ENCODE measurements around the gene SIRPB2. TPM values are rescaled to one million over a fixed set of nuclear protein-coding genes. Genes with fewer than 3 reads are reported as not detected.

SIRPB2 gene
- polyA plus RNA-seq, 1 donor from 2014 or later, result 0.15 TPM

- no peak overlapping the region for H3K4me3 Mint-ChIP-seq
- peaks cover 1% of the 10 kb centered on the region for H3K36me3 Mint-ChIP-seq
- H3K27me3 Mint-ChIP-seq, result no peaks in the 10 kb centered on the region
- H3K4me1 Mint-ChIP-seq, result peaks cover 18 to 35% (median 29%) of the 10 kb centered on the region in 3 donors
- peak overlapping the region in 2 of 3 donors; percentile 46 to 61 for H3K27ac Mint-ChIP-seq
- H3K9me3 Mint-ChIP-seq, result no peaks in the 10 kb centered on the region
These were observed 20.0 kb downstream of the SIRPB2 start for GRCh38 chr20:1471242-1471641.

GRCh38 chr20:1469925-1470571 is 21.2 kb downstream of the SIRPB2 start:
- Mint-ChIP-seq H3K4me3 (peak overlapping the region in 1 of 4 donors; percentile 24), H3K27ac (peak overlapping the region in 1 of 3 donors; percentile 49), H3K27me3 (no peaks in the 10 kb centered on the region), H3K4me1 (peaks cover 27 to 45% (median 37%) of the 10 kb centered on the region in 3 donors), H3K36me3 (peaks cover 1% of the 10 kb centered on the region), H3K9me3 (no peaks in the 10 kb centered on the region)

- Mint-ChIP-seq H3K9me3 (no peaks in the 10 kb centered on the region), H3K36me3 (peaks cover 1% of the 10 kb centered on the region), H3K4me1 (peaks cover 32 to 51% (median 41%) of the 10 kb centered on the region in 3 donors), H3K27me3 (no peaks in the 10 kb centered on the region), H3K27ac (peak overlapping the region in 1 of 3 donors; percentile 92), H3K4me3 (peak overlapping the region in 1 of 4 donors; percentile 88)
These were observed 21.8 kb downstream of the SIRPB2 start for GRCh38 chr20:1469306-1469905.

DNA sequence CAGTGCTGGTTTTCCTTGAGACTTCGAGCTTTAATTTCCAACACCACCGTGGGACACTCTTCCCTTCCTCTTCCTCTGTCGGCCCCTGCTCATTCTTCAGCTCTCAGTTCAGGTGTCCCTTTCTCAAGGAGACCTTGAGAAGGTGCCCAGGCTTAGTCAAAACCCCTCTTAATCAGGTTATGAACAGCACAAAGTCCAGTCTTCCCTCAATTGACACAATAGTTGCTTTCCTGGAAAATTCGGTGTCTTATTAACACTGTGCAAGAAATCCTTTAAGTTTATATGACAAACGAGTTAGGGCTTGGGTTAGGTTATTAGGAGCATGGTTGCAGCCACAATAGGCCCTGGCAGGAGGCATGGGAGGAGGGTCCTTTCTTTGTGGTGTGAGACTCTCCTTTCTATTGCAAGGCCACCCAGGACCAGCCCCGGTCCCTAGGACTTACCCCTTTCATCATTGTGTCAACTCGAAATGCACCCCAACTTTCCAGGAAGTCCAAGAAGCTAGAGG is 23.0 kb downstream of the SIRPB2 start:
- Mint-ChIP-seq H3K4me3 (peak overlapping the region in 3 of 4 donors; percentile 88 to 94 (median 91)), H3K27ac (peak overlapping the region; percentile 92 to 99 (median 92)), H3K27me3 (no peaks in the 10 kb centered on the region), H3K36me3 (peaks cover 2% of the 10 kb centered on the region), H3K4me1 (peaks cover 35 to 59% (median 49%) of the 10 kb centered on the region in 3 donors), H3K9me3 (no peaks in the 10 kb centered on the region)

DNA sequence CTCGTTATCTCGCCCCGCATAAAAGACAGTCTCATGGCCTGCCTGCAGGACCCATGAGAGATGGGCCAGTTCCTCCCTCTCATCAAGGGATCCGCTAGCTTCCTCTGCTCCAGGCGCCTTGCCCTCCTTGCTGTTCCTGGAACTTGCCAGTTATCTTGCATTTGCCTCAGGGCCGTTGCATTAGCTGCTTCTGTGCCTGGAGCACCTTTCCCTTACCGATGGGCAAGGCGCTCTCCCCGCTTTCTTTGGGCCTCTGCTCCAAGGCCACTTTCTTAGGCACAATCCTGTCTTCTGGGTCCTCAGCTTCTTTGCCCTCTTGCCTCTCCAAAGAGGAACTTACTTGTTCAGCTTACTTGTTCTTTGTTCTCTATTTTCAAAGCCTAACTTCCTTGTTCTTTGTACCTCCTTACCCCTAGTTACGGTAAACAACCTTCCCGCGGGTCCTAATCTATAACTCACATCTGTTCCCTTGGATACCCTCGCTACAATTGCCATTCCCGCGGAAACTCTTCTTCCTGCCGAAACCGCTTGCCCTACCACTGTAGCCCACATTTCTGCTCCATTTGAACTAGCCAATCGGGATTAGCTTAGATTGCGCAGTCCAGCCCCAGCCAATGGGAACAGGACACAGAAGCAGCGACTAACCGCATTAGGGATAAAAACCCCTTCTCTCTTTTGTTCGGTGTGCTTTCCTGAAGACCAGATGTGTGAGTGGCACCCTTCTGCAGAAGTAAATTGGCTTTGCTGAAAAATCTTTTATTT is 23.7 kb downstream of the SIRPB2 start:
- H3K4me3 Mint-ChIP-seq, result peak overlapping the region; percentile 88 to 94 (median 90)
- peak overlapping the region; percentile 92 to 99 (median 92) for H3K27ac Mint-ChIP-seq
- peaks cover 5% of the 10 kb centered on the region for H3K36me3 Mint-ChIP-seq
- peaks cover 34 to 56% (median 49%) of the 10 kb centered on the region in 3 donors for H3K4me1 Mint-ChIP-seq
- no peaks in the 10 kb centered on the region for H3K27me3 Mint-ChIP-seq
- H3K9me3 Mint-ChIP-seq, result no peaks in the 10 kb centered on the region

- H3K36me3 Mint-ChIP-seq, result peaks cover 5% of the 10 kb centered on the region
- no peaks in the 10 kb centered on the region for H3K27me3 Mint-ChIP-seq
- H3K4me1 Mint-ChIP-seq, result peaks cover 34 to 57% (median 48%) of the 10 kb centered on the region in 3 donors
- H3K9me3 Mint-ChIP-seq, result no peaks in the 10 kb centered on the region
- peak overlapping the region; percentile 88 to 94 (median 90) for H3K4me3 Mint-ChIP-seq
- peak overlapping the region; percentile 92 to 99 (median 92) for H3K27ac Mint-ChIP-seq
These were observed 24.2 kb downstream of the SIRPB2 start for GRCh38 chr20:1467082-1467354.

GRCh38 chr20:1466211-1467081 is 24.8 kb downstream of the SIRPB2 start, which contains the start of gene NSFL1C:
Gene NSFL1C, minus strand, starts transcription at chr20:1466849. Its CDS starts 25 bp downstream, at chr20:1466824.
- Mint-ChIP-seq H3K4me1 (peaks cover 34 to 55% (median 46%) of the 10 kb centered on the region in 3 donors), H3K36me3 (peaks cover 5% of the 10 kb centered on the region), H3K27me3 (no peaks in the 10 kb centered on the region), H3K9me3 (no peaks in the 10 kb centered on the region), H3K27ac (peak within 1 kb of the TSS; percentile 92 to 99 (median 92)), H3K4me3 (peak within 1 kb of the TSS; percentile 88 to 94 (median 90))

- no peaks in the 10 kb centered on the region for H3K9me3 Mint-ChIP-seq
- H3K27me3 Mint-ChIP-seq, result no peaks in the 10 kb centered on the region
- peaks cover 5% of the 10 kb centered on the region for H3K36me3 Mint-ChIP-seq
- peaks cover 34 to 57% (median 47%) of the 10 kb centered on the region in 3 donors for H3K4me1 Mint-ChIP-seq
- H3K4me3 Mint-ChIP-seq, result peak overlapping the region; percentile 88 to 94 (median 90)
- H3K27ac Mint-ChIP-seq, result peak overlapping the region; percentile 86 to 92 (median 92)
These were observed 25.6 kb downstream of the SIRPB2 start for GRCh38 chr20:1465470-1466210.

DNA sequence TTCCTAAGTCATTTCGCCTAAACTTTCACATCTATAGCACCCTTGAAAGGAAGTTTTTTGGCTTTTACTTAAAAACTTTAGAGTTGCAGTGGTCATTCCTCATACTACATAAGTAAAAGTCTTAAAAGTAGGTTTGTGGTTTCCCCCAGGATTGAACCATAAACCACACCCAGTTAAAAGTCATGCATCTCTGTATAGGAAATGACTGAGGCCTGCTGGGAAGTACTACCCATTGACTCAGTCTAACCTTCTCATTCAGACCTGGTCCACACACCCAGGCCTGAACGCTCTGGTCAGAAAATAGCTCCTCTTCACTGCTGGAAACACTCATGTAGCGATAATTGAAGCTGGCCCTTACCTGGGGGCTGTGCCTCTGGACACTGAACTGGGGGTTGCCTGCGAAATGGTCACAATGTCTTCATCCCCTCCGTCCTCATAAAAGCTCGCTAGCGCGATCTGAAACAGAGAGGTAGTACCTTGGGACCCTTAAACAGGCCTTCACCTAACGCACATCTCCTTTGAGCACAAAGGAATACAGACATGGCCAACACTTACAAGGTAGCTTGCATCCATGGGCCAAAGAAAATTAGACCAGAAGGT is 27.1 kb downstream of the SIRPB2 start:
- Mint-ChIP-seq H3K27ac (peak overlapping the region in 1 of 3 donors; percentile 66), H3K9me3 (no peaks in the 10 kb centered on the region), H3K27me3 (no peaks in the 10 kb centered on the region), H3K36me3 (peaks cover 7% of the 10 kb centered on the region), H3K4me3 (peak overlapping the region in 2 of 4 donors; percentile 33 to 88), H3K4me1 (peaks cover 34 to 57% (median 43%) of the 10 kb centered on the region in 3 donors)

GRCh38 chr20:1462834-1463233 is 28.4 kb downstream of the SIRPB2 start:
- no peaks in the 10 kb centered on the region for H3K27me3 Mint-ChIP-seq
- no peaks in the 10 kb centered on the region for H3K9me3 Mint-ChIP-seq
- peak overlapping the region in 1 of 4 donors; percentile 58 for H3K4me3 Mint-ChIP-seq
- H3K27ac Mint-ChIP-seq, result peak overlapping the region in 2 of 3 donors; percentile 35 to 52
- peaks cover 6% of the 10 kb centered on the region for H3K36me3 Mint-ChIP-seq
- H3K4me1 Mint-ChIP-seq, result peaks cover 29 to 49% (median 37%) of the 10 kb centered on the region in 3 donors

DNA sequence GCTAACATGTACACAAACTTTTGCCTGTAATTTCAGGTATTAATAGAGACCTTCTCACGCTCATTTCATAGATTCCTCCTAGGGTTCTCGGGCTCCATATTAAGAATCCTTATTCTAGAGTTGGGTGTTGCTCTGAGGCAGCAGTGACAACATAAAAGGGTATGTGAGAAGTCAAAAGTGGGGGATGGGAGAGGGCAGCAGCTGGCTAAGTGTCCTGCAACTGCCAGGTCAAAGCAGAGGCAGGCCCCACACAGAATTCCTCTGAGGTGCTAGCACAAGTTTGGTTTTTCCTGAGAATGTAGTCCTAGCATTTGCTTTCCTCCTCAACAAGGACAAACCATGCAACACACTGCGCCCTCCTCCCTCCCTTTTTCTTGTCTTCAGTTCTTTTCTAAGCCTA is 29.2 kb downstream of the SIRPB2 start:
- Mint-ChIP-seq H3K4me1 (peaks cover 22 to 42% (median 30%) of the 10 kb centered on the region in 3 donors), H3K27ac (peak overlapping the region in 1 of 3 donors; percentile 63), H3K4me3 (no peak overlapping the region), H3K9me3 (no peaks in the 10 kb centered on the region), H3K27me3 (no peaks in the 10 kb centered on the region), H3K36me3 (peaks cover 6% of the 10 kb centered on the region)

GRCh38 chr20:1460275-1460674 is 30.9 kb downstream of the SIRPB2 start:
- H3K27ac Mint-ChIP-seq, result no peak overlapping the region
- no peaks in the 10 kb centered on the region for H3K27me3 Mint-ChIP-seq
- H3K4me3 Mint-ChIP-seq, result no peak overlapping the region
- H3K4me1 Mint-ChIP-seq, result peaks cover 15 to 33% (median 24%) of the 10 kb centered on the region in 3 donors
- H3K9me3 Mint-ChIP-seq, result no peaks in the 10 kb centered on the region
- peaks cover 8% of the 10 kb centered on the region for H3K36me3 Mint-ChIP-seq

GRCh38 chr20:1457992-1458391 is 33.2 kb downstream of the SIRPB2 start:
- Mint-ChIP-seq H3K9me3 (no peaks in the 10 kb centered on the region), H3K4me1 (peaks cover 3 to 12% (median 7%) of the 10 kb centered on the region in 3 donors), H3K36me3 (peaks cover 8% of the 10 kb centered on the region), H3K27ac (no peak overlapping the region), H3K27me3 (no peaks in the 10 kb centered on the region), H3K4me3 (no peak overlapping the region)
